NCI-H1417 treated with DMSO at 0.1 percent for 48 hours (cell line): Measurements from ENCODE around the gene MXI1.

ENCODE experiments used
- DNase-seq: peaks from one replicate; lab custom pipeline; 2025; lab: John Stamatoyannopoulos, UW

Gene MXI1

GRCh38 chr10:110274647-110275046 is 67.2 kb downstream of the MXI1 start:
- DNase-seq: no peak

- DNase-seq: no peak
Measured at GRCh38 chr10:110275128-110275729, 67.8 kb downstream of the MXI1 start.

GRCh38 chr10:110276603-110277002 is 69.2 kb downstream of the MXI1 start:
- no peak for DNase-seq

GRCh38 chr10:110277591-110277990 is 70.2 kb downstream of the MXI1 start:
- DNase-seq: no peak

- DNase-seq: no peak
Measured at GRCh38 chr10:110278562-110279406, 71.4 kb downstream of the MXI1 start.

GRCh38 chr10:110279407-110279986 is 72.1 kb downstream of the MXI1 start:
- no peak for DNase-seq

- DNase-seq: no peak
Measured at GRCh38 chr10:110284262-110284661, 76.9 kb downstream of the MXI1 start.

GRCh38 chr10:110285501-110285900 is 78.1 kb downstream of the MXI1 start:
- no peak for DNase-seq

GRCh38 chr10:110286841-110287240 is 79.4 kb downstream of the MXI1 start:
- no peak for DNase-seq

- DNase-seq: no peak
Measured at GRCh38 chr10:110296966-110297365, 89.6 kb downstream of the MXI1 start.

GRCh38 chr10:110300486-110300986 is 93.1 kb downstream of the MXI1 start:
- no peak for DNase-seq

- DNase-seq: no peak
Measured at GRCh38 chr10:110303681-110304080, 96.3 kb downstream of the MXI1 start.

GRCh38 chr10:110304394-110304779 is 97.0 kb downstream of the MXI1 start:
- DNase-seq: no peak

- DNase-seq: peak; percentile 58
Measured at GRCh38 chr10:110304780-110305421, 97.5 kb downstream of the MXI1 start, which contains the start of gene SMNDC1. SMNDC1 (minus strand) TSS chr10:110304920; CDS start chr10:110303587, 1,333 bp downstream.

GRCh38 chr10:110305767-110306451 is 98.5 kb downstream of the MXI1 start:
- peak; percentile 33 for DNase-seq

GRCh38 chr10:110306452-110306768 is 99.0 kb downstream of the MXI1 start:
- DNase-seq: no peak

GRCh38 chr10:110307805-110308204 is 100.4 kb downstream of the MXI1 start:
- DNase-seq: no peak

GRCh38 chr10:110310741-110311140 is 103.3 kb downstream of the MXI1 start:
- DNase-seq: no peak

GRCh38 chr10:110311357-110311949 is 104.0 kb downstream of the MXI1 start:
- no peak for DNase-seq

- DNase-seq: no peak
Measured at GRCh38 chr10:110312206-110312605, 104.8 kb downstream of the MXI1 start.

- no peak for DNase-seq
Measured at GRCh38 chr10:110313674-110314073, 106.3 kb downstream of the MXI1 start.
